Esophagus muscularis mucosa (tissue), 4 donors: ENCODE data around the gene FAM216B. TPM values are rescaled to one million over a fixed set of nuclear protein-coding genes. Genes with fewer than 3 reads are reported as not detected.
"Not testable (repeated sequence)": the region's sequence is repeated elsewhere in the genome, so short reads cannot be mapped to it uniquely, and the experiment has no call there.

Source experiments
- DNase-seq: peaks from one replicate; pipeline ENCODE4 v3.0.0-alpha.2; 2017; ENCODE audit errors: extremely low spot score
- H3K27ac ChIP-seq, 4 donors: fragments of 200-600 bp; sonication (generic); replicated peaks in 1 of 4; 1 replicate in 3 of 4; 2 replicates in 1 of 4; pipeline ENCODE4 v1.5.1; 2016 to 2019; ENCODE audit warnings: mild to moderate bottlenecking in 1 of 4
- H3K27me3 ChIP-seq, 4 donors: fragments of 200-600 bp; sonication (generic); one replicate each; pipeline versions ENCODE4 v1.5.1 to v1.6.0; 2016 to 2019
- H3K36me3 ChIP-seq, 4 donors: fragments of 200-600 bp; sonication (generic); one replicate each; pipeline ENCODE4 v1.5.1; 2016 to 2019
- H3K4me1 ChIP-seq, 4 donors: fragments of 200-600 bp; sonication (generic); one replicate each; pipeline ENCODE4 v1.5.1; 2016 to 2019
- H3K4me3 ChIP-seq, 4 donors: fragments of 200-600 bp; sonication (generic); 1 replicate in 2 of 4; 2 replicates in 2 of 4; pipeline ENCODE4 v1.5.1; 2016 to 2019; ENCODE audit warnings: mild to moderate bottlenecking in 4 of 4, moderate library complexity in 1 of 4
- H3K9me3 ChIP-seq, 4 donors: fragments of 200-600 bp; sonication (generic); 1 replicate in 3 of 4; 2 replicates in 1 of 4; pipeline ENCODE4 v1.5.1; 2016 to 2019
- EP300 ChIP-seq: sonication (generic); formaldehyde crosslinking; IDR thresholded peaks from one replicate; pipeline ENCODE4 v1.6.1; 2017; ENCODE audit warnings: antibody characterized with exemption
- POLR2A ChIP-seq: fragments of 450-650 bp; IDR thresholded peaks from one replicate; pipeline ENCODE4 v1.6.1; 2017; ENCODE audit warnings: antibody characterized with exemption, moderate library complexity, mild to moderate bottlenecking, low read depth
- POLR2AphosphoS5 ChIP-seq, 2 donors: sonication (generic); formaldehyde crosslinking; IDR thresholded peaks; one replicate each; pipeline ENCODE4 v1.6.1; 2017; ENCODE audit warnings: antibody characterized with exemption in 2 of 2
- WGBS: methylation state at CpG from one replicate; pipeline ENCODE4 v1.1.5; 2018; 5-methylcytosine and 5-hydroxymethylcytosine counted together
- intact Hi-C: fragments of 100-400 bp; cut with DNase I; formaldehyde crosslinking; loops from one replicate; pipeline ENCODE4 v1.15.1; 2023
- total RNA-seq, 4 donors: library from RNA; depleted of rRNA; stranded (reverse); fragments of >200 nt; gene quantifications; one replicate each; pipeline versions ENCODE4 v1.1.0 to v1.2.1, GENCODE V29; 2016
- TF ChIP-seq, protein P1 (sequence below), 3 experiments: fragments of 200-600 bp in 2 of 3; fragments of 450-650 bp in 1 of 3; sonication (generic) in 2 of 3; IDR thresholded peaks; one replicate each; pipeline ENCODE4 v1.5.1; 2017 to 2019; ENCODE audit warnings: antibody characterized with exemption in 3 of 3, mild to moderate bottlenecking in 2 of 3, moderate library complexity in 1 of 3

The FAM216B gene
- total RNA-seq, 4 donors from 2014 or later = not detected

DNA sequence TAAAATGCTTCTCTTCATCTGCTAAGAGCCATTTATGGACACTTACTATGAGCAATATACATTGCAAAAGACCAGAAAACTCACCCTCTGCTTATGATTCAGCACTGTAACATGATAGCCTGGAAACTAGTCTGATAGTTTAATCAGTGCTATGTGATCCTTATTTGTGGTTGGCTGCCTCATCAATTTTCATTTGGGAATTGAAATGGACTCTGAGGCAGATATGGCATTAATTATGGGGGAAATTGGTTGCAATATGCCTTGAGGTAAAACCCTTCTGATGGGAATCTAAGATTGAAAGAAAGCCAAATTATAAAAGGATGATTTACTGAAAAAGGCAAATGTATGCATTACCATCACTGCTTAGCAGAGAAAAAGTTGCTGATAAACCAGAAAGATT, 33.5 kb downstream of the FAM216B start:
- H3K36me3 ChIP-seq = no peaks in the 10 kb centered on the region
- intact Hi-C loops = no loop called here
- TF ChIP-seq POLR2A (no peak), EP300 (no peak), POLR2AphosphoS5 (IDR thresholded peaks at IDR 0.05) (no peak)
- TF ChIP-seq, protein P1, sequence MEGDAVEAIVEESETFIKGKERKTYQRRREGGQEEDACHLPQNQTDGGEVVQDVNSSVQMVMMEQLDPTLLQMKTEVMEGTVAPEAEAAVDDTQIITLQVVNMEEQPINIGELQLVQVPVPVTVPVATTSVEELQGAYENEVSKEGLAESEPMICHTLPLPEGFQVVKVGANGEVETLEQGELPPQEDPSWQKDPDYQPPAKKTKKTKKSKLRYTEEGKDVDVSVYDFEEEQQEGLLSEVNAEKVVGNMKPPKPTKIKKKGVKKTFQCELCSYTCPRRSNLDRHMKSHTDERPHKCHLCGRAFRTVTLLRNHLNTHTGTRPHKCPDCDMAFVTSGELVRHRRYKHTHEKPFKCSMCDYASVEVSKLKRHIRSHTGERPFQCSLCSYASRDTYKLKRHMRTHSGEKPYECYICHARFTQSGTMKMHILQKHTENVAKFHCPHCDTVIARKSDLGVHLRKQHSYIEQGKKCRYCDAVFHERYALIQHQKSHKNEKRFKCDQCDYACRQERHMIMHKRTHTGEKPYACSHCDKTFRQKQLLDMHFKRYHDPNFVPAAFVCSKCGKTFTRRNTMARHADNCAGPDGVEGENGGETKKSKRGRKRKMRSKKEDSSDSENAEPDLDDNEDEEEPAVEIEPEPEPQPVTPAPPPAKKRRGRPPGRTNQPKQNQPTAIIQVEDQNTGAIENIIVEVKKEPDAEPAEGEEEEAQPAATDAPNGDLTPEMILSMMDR (IDR thresholded peaks at IDR 0.05) = no peak
- no peak for DNase-seq
- no peaks in the 10 kb centered on the region for H3K9me3 ChIP-seq
- no peaks in the 10 kb centered on the region for H3K4me1 ChIP-seq
- no peaks in the 10 kb centered on the region for H3K27me3 ChIP-seq
- no peak overlapping the region for H3K27ac ChIP-seq
- H3K4me3 ChIP-seq = no peak overlapping the region

DNA sequence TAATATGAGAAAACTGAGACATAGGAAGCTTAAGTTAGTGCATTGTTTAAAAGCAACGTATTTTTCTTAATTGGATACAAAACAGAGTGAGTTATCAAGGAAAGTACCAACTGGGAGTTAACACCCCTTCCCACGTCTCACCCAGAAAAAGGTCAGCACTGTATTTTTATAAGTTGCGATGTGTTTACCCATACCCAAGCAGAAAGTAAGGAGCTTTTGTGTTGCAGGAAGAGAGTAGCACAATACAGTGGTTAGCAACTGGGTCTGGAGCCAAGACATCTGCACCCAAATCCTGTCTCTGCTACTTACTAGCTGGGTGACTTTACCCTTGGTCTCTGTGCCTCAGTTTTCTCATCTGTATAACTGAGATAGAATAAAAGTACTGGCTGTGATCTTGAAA, 34.3 kb downstream of the FAM216B start:
- intact Hi-C loops = no loop called here
- no peak for TF ChIP-seq POLR2A
- no peak for TF ChIP-seq EP300
- TF ChIP-seq, protein P1 (IDR thresholded peaks at IDR 0.05) = no peak

GRCh38 chr13:42816538-42816937, 35.2 kb downstream of the FAM216B start:
- WGBS = 97% methylated on average over 2 of the region's 2 CpGs
- TF ChIP-seq POLR2A (no peak), POLR2AphosphoS5 (IDR thresholded peaks at IDR 0.05) (no peak), EP300 (no peak)
- TF ChIP-seq, protein P1 (IDR thresholded peaks at IDR 0.05) = no peak
- H3K36me3 ChIP-seq = no peaks in the 10 kb centered on the region
- DNase-seq = no peak
- H3K4me1 ChIP-seq = no peaks in the 10 kb centered on the region
- H3K27me3 ChIP-seq = no peaks in the 10 kb centered on the region
- no peaks in the 10 kb centered on the region for H3K9me3 ChIP-seq
- H3K27ac ChIP-seq = no peak overlapping the region
- no peak overlapping the region for H3K4me3 ChIP-seq
- intact Hi-C loops = no loop called here

More for the DNA sequence above, 34.3 kb downstream of the FAM216B start:
- WGBS = 65% methylated on average over 3 of the region's 3 CpGs
- H3K27ac ChIP-seq = no peak overlapping the region
- H3K27me3 ChIP-seq = no peaks in the 10 kb centered on the region
- H3K9me3 ChIP-seq = no peaks in the 10 kb centered on the region
- H3K36me3 ChIP-seq = no peaks in the 10 kb centered on the region
- no peaks in the 10 kb centered on the region for H3K4me1 ChIP-seq
- H3K4me3 ChIP-seq = no peak overlapping the region
- DNase-seq = no peak

GRCh38 chr13:42819687-42820086, 38.3 kb downstream of the FAM216B start:
- H3K27me3 ChIP-seq, H3K9me3 ChIP-seq, DNase-seq, intact Hi-C loops, H3K4me3 ChIP-seq, H3K27ac ChIP-seq, H3K36me3 ChIP-seq, H3K4me1 ChIP-seq: not testable (repeated sequence)
- WGBS = 78% methylated on average over 1 of the region's 1 CpG

GRCh38 chr13:42820451-42820850, 39.1 kb downstream of the FAM216B start:
- H3K9me3 ChIP-seq = no peaks in the 10 kb centered on the region
- intact Hi-C loops = no loop called here
- no peaks in the 10 kb centered on the region for H3K4me1 ChIP-seq
- WGBS = 68% methylated on average over 4 of the region's 4 CpGs
- H3K4me3 ChIP-seq = no peak overlapping the region
- no peak overlapping the region for H3K27ac ChIP-seq
- no peaks in the 10 kb centered on the region for H3K36me3 ChIP-seq
- DNase-seq = no peak
- TF ChIP-seq POLR2A = no peak
- no peak for TF ChIP-seq EP300
- no peak for TF ChIP-seq POLR2AphosphoS5 (IDR thresholded peaks at IDR 0.05)
- TF ChIP-seq, protein P1 (IDR thresholded peaks at IDR 0.05) = no peak
- no peaks in the 10 kb centered on the region for H3K27me3 ChIP-seq
